ACC112 (cell line): ENCODE results near the gene ADSL.

Experiments
- H2AFZ ChIP-seq: fragments of 200-600 bp; sonication (generic); one replicate; pipeline ENCODE4 v1.6.0; 2017; ENCODE audit warnings: antibody characterized with exemption, low read length; ENCODE audit not compliant: unreplicated experiment
- H3K27ac ChIP-seq: fragments of 200-600 bp; sonication (generic); 2 replicates; pipeline ENCODE4 v1.5.1; 2014; ENCODE audit warnings: low read depth, mild to moderate bottlenecking, antibody characterized with exemption, low read length, moderate library complexity
- H3K27me3 ChIP-seq: fragments of 200-600 bp; sonication (generic); 2 replicates; pipeline ENCODE4 v1.6.1; 2014; ENCODE audit warnings: mild to moderate bottlenecking, antibody characterized with exemption, low read length, moderate library complexity, mixed read lengths; ENCODE audit not compliant: insufficient read depth
- H3K36me3 ChIP-seq: fragments of 200-600 bp; sonication (generic); 2 replicates; pipeline ENCODE4 v1.6.1; 2016; ENCODE audit warnings: mild to moderate bottlenecking, antibody characterized with exemption, low read length, moderate library complexity, mixed read lengths; ENCODE audit not compliant: insufficient read depth
- H3K4me1 ChIP-seq: fragments of 200-600 bp; sonication (generic); one replicate; pipeline ENCODE4 v1.6.1; 2016; ENCODE audit warnings: low read length, mixed read lengths; ENCODE audit not compliant: insufficient read depth, unreplicated experiment, control insufficient read depth
- H3K4me3 ChIP-seq: fragments of 200-600 bp; sonication (generic); 2 replicates; pipeline ENCODE4 v1.5.1; 2014; ENCODE audit warnings: mild to moderate bottlenecking, low read depth, low read length
- H3K79me2 ChIP-seq: fragments of 200-600 bp; sonication (generic); one replicate; pipeline ENCODE4 v1.6.0; 2016; ENCODE audit warnings: low read length; ENCODE audit not compliant: control insufficient read depth, unreplicated experiment, insufficient read depth

The ADSL gene

GRCh38 chr22:40391417-40391816 lies 45.1 kb downstream of the ADSL start:
- no peak overlapping the region for H3K27ac ChIP-seq
- H3K4me1 ChIP-seq: peaks cover 2% of the 10 kb centered on the region

GRCh38 chr22:40392618-40393017 lies 46.3 kb downstream of the ADSL start:
- Histone ChIP-seq H3K79me2 (no peaks in the 10 kb centered on the region), H3K27ac (no peak overlapping the region), H2AFZ (no peak overlapping the region), H3K4me1 (peaks cover 2% of the 10 kb centered on the region), H3K36me3 (no peaks in the 10 kb centered on the region), H3K4me3 (no peak overlapping the region), H3K27me3 (no peaks in the 10 kb centered on the region)

More at GRCh38 chr22:40391417-40391816, 45.1 kb downstream of the ADSL start:
- H3K27me3 ChIP-seq: no peaks in the 10 kb centered on the region
- no peaks in the 10 kb centered on the region for H3K79me2 ChIP-seq
- no peak overlapping the region for H2AFZ ChIP-seq
- no peaks in the 10 kb centered on the region for H3K36me3 ChIP-seq
- no peak overlapping the region for H3K4me3 ChIP-seq

GRCh38 chr22:40394607-40395006 lies 48.3 kb downstream of the ADSL start:
- Histone ChIP-seq H3K27ac (no peak overlapping the region), H3K79me2 (no peaks in the 10 kb centered on the region), H2AFZ (no peak overlapping the region), H3K27me3 (no peaks in the 10 kb centered on the region), H3K36me3 (no peaks in the 10 kb centered on the region), H3K4me3 (no peak overlapping the region), H3K4me1 (peaks cover 2% of the 10 kb centered on the region)

- Histone ChIP-seq H3K4me1 (peaks cover 2% of the 10 kb centered on the region), H3K4me3 (no peak overlapping the region), H3K36me3 (no peaks in the 10 kb centered on the region), H3K27me3 (no peaks in the 10 kb centered on the region), H2AFZ (no peak overlapping the region), H3K79me2 (no peaks in the 10 kb centered on the region), H3K27ac (no peak overlapping the region)
These were observed 49.3 kb downstream of the ADSL start for GRCh38 chr22:40395607-40396006.

DNA sequence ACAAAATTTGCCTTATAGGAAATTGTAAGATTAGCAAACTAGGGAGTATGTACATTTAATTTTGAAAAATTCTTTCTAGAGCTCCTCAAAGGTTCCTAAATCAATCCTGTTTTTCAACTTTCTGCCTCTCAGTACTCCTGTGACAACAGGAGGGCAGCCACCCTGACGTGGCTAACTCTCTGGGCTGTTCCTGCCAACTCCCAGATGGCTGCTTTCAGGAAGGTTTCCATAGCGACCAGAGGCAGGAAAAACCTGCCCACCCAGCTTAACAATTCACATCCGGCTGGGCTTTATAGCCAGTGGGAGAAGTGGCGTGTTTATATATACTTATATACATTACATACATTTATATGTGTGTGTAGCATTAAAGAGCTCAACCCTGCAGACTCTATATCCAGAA lies 50.6 kb downstream of the ADSL start:
- H3K4me3 ChIP-seq: no peak overlapping the region
- peaks cover 2% of the 10 kb centered on the region for H3K4me1 ChIP-seq
- H2AFZ ChIP-seq: no peak overlapping the region
- no peak overlapping the region for H3K27ac ChIP-seq
- H3K79me2 ChIP-seq: no peaks in the 10 kb centered on the region
- no peaks in the 10 kb centered on the region for H3K36me3 ChIP-seq
- no peaks in the 10 kb centered on the region for H3K27me3 ChIP-seq

- Histone ChIP-seq H3K27me3 (no peaks in the 10 kb centered on the region), H3K4me3 (no peak overlapping the region), H3K4me1 (peaks cover 2% of the 10 kb centered on the region), H2AFZ (no peak overlapping the region), H3K79me2 (no peaks in the 10 kb centered on the region), H3K27ac (no peak overlapping the region), H3K36me3 (no peaks in the 10 kb centered on the region)
These were observed 51.1 kb downstream of the ADSL start for GRCh38 chr22:40397396-40397795.

GRCh38 chr22:40399621-40400020 lies 53.3 kb downstream of the ADSL start:
- Histone ChIP-seq H3K27me3 (no peaks in the 10 kb centered on the region), H3K4me3 (no peak overlapping the region), H3K4me1 (no peaks in the 10 kb centered on the region), H3K36me3 (no peaks in the 10 kb centered on the region), H3K27ac (no peak overlapping the region), H3K79me2 (no peaks in the 10 kb centered on the region), H2AFZ (no peak overlapping the region)

- Histone ChIP-seq H3K27me3 (no peaks in the 10 kb centered on the region), H3K36me3 (no peaks in the 10 kb centered on the region), H3K4me1 (no peaks in the 10 kb centered on the region)
These were observed 53.9 kb downstream of the ADSL start for GRCh38 chr22:40400159-40400558.

DNA sequence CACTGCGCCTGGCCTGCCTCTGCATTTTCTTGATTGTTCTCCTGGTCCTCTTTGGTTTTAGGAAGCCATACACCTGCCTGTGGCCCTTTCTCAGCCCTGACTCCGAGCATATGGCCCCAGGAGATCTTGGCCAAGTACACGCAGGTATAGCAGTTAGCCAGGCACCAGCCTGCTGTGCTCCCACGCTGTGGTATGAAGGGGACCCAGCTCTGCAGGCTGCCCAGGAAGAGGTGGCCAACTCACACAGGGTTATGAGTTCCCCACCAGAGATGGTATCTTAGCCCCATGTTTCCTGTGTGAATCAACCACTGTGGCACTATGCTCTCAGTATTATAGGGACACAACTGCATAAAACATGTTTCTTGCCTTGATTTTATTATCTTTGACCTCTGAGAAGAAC lies 55.2 kb downstream of the ADSL start:
- Histone ChIP-seq H3K79me2 (no peaks in the 10 kb centered on the region), H3K27ac (no peak overlapping the region), H3K27me3 (no peaks in the 10 kb centered on the region), H3K4me3 (no peak overlapping the region), H3K36me3 (no peaks in the 10 kb centered on the region), H2AFZ (no peak overlapping the region), H3K4me1 (no peaks in the 10 kb centered on the region)

More at GRCh38 chr22:40400159-40400558, 53.9 kb downstream of the ADSL start:
- Histone ChIP-seq H3K4me3 (no peak overlapping the region), H3K79me2 (no peaks in the 10 kb centered on the region), H3K27ac (no peak overlapping the region), H2AFZ (no peak overlapping the region)

DNA sequence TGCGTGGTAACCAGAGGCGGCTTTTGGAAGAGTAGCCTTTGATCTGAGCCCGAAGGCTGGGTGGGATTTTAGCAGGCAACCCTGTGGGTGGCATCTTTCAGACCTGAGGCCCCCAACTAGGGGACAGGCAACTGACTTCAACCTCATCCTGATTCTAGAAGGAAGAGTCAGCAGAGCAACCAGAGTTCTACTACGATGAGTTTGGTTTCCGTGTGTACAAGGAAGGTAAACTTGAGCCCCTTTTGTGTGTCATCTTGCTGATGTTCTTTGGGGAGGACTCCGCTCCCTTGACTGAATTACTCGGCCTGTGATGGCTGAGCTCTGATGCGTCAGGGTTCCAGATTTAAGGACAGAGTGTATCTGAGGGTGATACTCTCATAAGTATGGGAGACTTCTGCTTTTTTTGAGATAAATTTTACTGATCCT lies 55.7 kb downstream of the ADSL start:
- Histone ChIP-seq H3K27ac (no peak overlapping the region), H3K36me3 (no peaks in the 10 kb centered on the region), H3K27me3 (no peaks in the 10 kb centered on the region), H3K4me1 (no peaks in the 10 kb centered on the region), H3K4me3 (no peak overlapping the region), H3K79me2 (no peaks in the 10 kb centered on the region), H2AFZ (no peak overlapping the region)

DNA sequence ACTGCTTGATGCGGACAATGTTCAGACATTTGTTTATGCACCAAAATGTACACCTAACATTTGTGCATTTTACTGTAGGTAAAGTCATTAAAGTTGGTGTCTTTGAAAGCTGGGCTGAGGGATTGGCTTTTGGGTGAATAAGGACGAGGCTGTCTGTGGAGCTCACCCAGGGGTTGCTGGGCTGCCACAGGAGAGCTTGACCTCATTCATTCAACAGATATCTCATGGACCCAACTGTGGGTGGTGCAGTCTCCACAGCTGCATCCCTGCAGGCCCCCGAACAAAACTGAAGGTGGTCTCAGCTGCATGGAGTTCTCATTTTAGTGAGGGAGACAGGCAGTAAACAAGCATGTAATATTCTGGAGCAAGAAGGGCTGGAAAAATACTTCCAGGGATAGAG lies 56.8 kb downstream of the ADSL start:
- H2AFZ ChIP-seq: no peak overlapping the region
- no peaks in the 10 kb centered on the region for H3K79me2 ChIP-seq
- H3K27me3 ChIP-seq: no peaks in the 10 kb centered on the region
- no peak overlapping the region for H3K27ac ChIP-seq
- no peaks in the 10 kb centered on the region for H3K4me1 ChIP-seq
- H3K4me3 ChIP-seq: no peak overlapping the region
- H3K36me3 ChIP-seq: no peaks in the 10 kb centered on the region
